Bronchial epithelial cell (primary cell): ENCODE data around the gene OR8B12. TPM values are rescaled to one million over a fixed set of nuclear protein-coding genes. Genes with fewer than 3 reads are reported as not detected.

ENCODE experiments used
- DNase-seq: peaks from one replicate; pipeline ENCODE4 v3.0.0-alpha.2; 2010; ENCODE audit warnings: low read depth
- FAIRE-seq: peaks from 2 replicates; lab custom pipeline; 2011; peaks lifted over from hg19 to GRCh38; lab: Jason Lieb, UNC
- H3K27me3 ChIP-seq: 2 replicates; pipeline ENCODE4 v1.5.1; 2011; ENCODE audit warnings: low read length; ENCODE audit not compliant: control insufficient read depth, insufficient read depth
- H3K36me3 ChIP-seq: 2 replicates; pipeline ENCODE4 v1.5.1; 2011; ENCODE audit warnings: low read length; ENCODE audit not compliant: control insufficient read depth, insufficient read depth
- H3K4me3 ChIP-seq: 2 replicates; pipeline ENCODE4 v1.5.1; 2011; ENCODE audit warnings: mild to moderate bottlenecking, low read depth, low read length, control low read depth
- total RNA-seq: library from RNA; depleted of rRNA; stranded (reverse); fragments of >200 nt; gene quantifications from 2 replicates; pipeline ENCODE4 v1.2.1, GENCODE V29; 2014
- TF ChIP-seq, protein P1 (sequence below): IDR thresholded peaks from 2 replicates; pipeline ENCODE4 v1.5.1; 2011; ENCODE audit warnings: mild to moderate bottlenecking, moderate library complexity, low read length, control low read depth, inconsistent platforms; ENCODE audit not compliant: insufficient read depth, severe bottlenecking

OR8B12 gene
- total RNA-seq, 1 donor from 2014 or later = not detected

- FAIRE-seq (no peak), DNase-seq (no peak)
- H3K27me3 ChIP-seq = no peaks in the 10 kb centered on the region
- TF ChIP-seq, protein P1, sequence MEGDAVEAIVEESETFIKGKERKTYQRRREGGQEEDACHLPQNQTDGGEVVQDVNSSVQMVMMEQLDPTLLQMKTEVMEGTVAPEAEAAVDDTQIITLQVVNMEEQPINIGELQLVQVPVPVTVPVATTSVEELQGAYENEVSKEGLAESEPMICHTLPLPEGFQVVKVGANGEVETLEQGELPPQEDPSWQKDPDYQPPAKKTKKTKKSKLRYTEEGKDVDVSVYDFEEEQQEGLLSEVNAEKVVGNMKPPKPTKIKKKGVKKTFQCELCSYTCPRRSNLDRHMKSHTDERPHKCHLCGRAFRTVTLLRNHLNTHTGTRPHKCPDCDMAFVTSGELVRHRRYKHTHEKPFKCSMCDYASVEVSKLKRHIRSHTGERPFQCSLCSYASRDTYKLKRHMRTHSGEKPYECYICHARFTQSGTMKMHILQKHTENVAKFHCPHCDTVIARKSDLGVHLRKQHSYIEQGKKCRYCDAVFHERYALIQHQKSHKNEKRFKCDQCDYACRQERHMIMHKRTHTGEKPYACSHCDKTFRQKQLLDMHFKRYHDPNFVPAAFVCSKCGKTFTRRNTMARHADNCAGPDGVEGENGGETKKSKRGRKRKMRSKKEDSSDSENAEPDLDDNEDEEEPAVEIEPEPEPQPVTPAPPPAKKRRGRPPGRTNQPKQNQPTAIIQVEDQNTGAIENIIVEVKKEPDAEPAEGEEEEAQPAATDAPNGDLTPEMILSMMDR = no peak
- H3K4me3 ChIP-seq = no peak overlapping the region
- H3K36me3 ChIP-seq = no peaks in the 10 kb centered on the region
Observed at GRCh38 chr11:124510279-124510678, 33.2 kb downstream of the OR8B12 start.

- FAIRE-seq (no peak), DNase-seq (no peak)
- H3K4me3 ChIP-seq = no peak overlapping the region
- TF ChIP-seq, protein P1 = no peak
- H3K36me3 ChIP-seq = no peaks in the 10 kb centered on the region
- no peaks in the 10 kb centered on the region for H3K27me3 ChIP-seq
Observed at GRCh38 chr11:124499711-124500110, 43.7 kb downstream of the OR8B12 start.

GRCh38 chr11:124493016-124493655, 50.3 kb downstream of the OR8B12 start:
- DNase-seq = peak; percentile 2
- Histone ChIP-seq H3K4me3 (no peak overlapping the region), H3K36me3 (no peaks in the 10 kb centered on the region), H3K27me3 (no peaks in the 10 kb centered on the region)
- FAIRE-seq = no peak
- TF ChIP-seq, protein P1 = no peak

Other genes with a start within 250 kb of the OR8B12 start
- not detected in 2 replicates for gene OR8D1, start 229.7 kb downstream of the OR8B12 start, total RNA-seq
- gene OR8D2, start 223.5 kb downstream of the OR8B12 start, total RNA-seq = not detected in 2 replicates
- not detected in 2 replicates for gene OR8B2, start 159.2 kb downstream of the OR8B12 start, total RNA-seq
- gene OR8B3, start 144.6 kb downstream of the OR8B12 start, total RNA-seq = not detected in 2 replicates
- not detected in 2 replicates for gene OR8B4, start 118.8 kb downstream of the OR8B12 start, total RNA-seq
- gene OR8B8, start 98.0 kb downstream of the OR8B12 start, total RNA-seq = not detected in 2 replicates
- gene OR8A1, start 26.3 kb upstream of the OR8B12 start, total RNA-seq = not detected in 2 replicates
- not detected in 2 replicates for gene PANX3, start 67.8 kb upstream of the OR8B12 start, total RNA-seq
- 21.9 and 28.0 TPM in 2 replicates for gene TBRG1, start 79.2 kb upstream of the OR8B12 start, total RNA-seq
- 9.0 and 10.8 TPM in 2 replicates for gene SIAE, start 130.1 kb upstream of the OR8B12 start, total RNA-seq
- 2.4 and 5.8 TPM in 2 replicates for gene SPA17, start 130.2 kb upstream of the OR8B12 start, total RNA-seq
- not detected in 2 replicates for gene NRGN, start 196.3 kb upstream of the OR8B12 start, total RNA-seq
- gene VSIG2, start 208.6 kb upstream of the OR8B12 start, total RNA-seq = 0.53 and 2.0 TPM in 2 replicates
- gene ESAM, start 218.6 kb upstream of the OR8B12 start, total RNA-seq = not detected in 2 replicates